Progenitor cell of endocrine pancreas (in vitro differentiated cells): ENCODE results near the gene KLF15. TPM values are rescaled to one million over a fixed set of nuclear protein-coding genes. Genes with fewer than 3 reads are reported as not detected.

ENCODE experiments used
- DNase-seq: peaks from one replicate; pipeline ENCODE4 v3.0.0; 2021; ENCODE audit warnings: low spot score; ENCODE audit not compliant: unreplicated experiment
- H3K27ac Mint-ChIP-seq: 2 replicates; pipeline ENCODE4 v1.8.0; 2021; ENCODE audit warnings: mild to moderate bottlenecking, moderate library complexity, mixed read lengths
- H3K27me3 Mint-ChIP-seq: 2 replicates; pipeline ENCODE4 v1.8.0; 2021; ENCODE audit warnings: mixed read lengths
- H3K36me3 Mint-ChIP-seq: 2 replicates; pipeline ENCODE4 v1.8.0; 2022; ENCODE audit warnings: mixed read lengths; ENCODE audit not compliant: insufficient read depth
- H3K4me1 Mint-ChIP-seq: 2 replicates; pipeline ENCODE4 v1.8.0; 2021; ENCODE audit warnings: low read depth, mixed read lengths
- H3K4me3 Mint-ChIP-seq: 2 replicates; pipeline ENCODE4 v1.8.0; 2021; ENCODE audit warnings: low read depth, mild to moderate bottlenecking, moderate library complexity, mixed read lengths
- H3K9me3 Mint-ChIP-seq: 2 replicates; pipeline ENCODE4 v1.8.0; 2021; ENCODE audit warnings: low read depth, mixed read lengths
- total RNA-seq: library from RNA; stranded (reverse); gene quantifications from 2 replicates; pipeline ENCODE4 v1.2.1, GENCODE V29; 2021
- TF ChIP-seq, protein P1 (sequence below): fragments of 200-600 bp; sonication (generic); IDR thresholded peaks from one replicate; pipeline ENCODE4 v1.5.0; 2021; ENCODE audit warnings: antibody characterized with exemption, mild to moderate bottlenecking; ENCODE audit not compliant: unreplicated experiment

KLF15 gene
- total RNA-seq, 1 donor from 2014 or later, result 17.7 TPM

DNA sequence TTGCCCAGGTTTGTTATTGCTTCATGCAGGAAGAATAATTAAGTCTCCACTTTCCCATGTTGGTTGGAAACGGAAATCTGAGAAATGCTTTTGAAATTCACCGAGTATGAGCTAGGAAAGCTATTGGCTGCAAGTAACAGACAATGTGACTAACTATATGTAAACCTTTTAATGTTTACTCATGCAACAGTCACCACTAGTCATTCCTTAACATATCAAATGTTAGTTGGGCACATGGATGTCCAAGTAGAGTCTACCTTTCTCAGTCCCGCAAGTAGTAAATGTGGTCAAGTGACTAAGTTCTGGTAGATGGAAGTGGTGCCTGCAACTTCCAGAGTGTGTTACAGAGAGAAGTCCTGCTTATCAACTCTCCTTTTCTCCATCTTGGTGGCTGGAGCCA is 52.5 kb downstream of the KLF15 start:
- no peaks in the 10 kb centered on the region for H3K4me1 Mint-ChIP-seq
- peaks cover 9% of the 10 kb centered on the region for H3K27me3 Mint-ChIP-seq
- TF ChIP-seq, protein P1, sequence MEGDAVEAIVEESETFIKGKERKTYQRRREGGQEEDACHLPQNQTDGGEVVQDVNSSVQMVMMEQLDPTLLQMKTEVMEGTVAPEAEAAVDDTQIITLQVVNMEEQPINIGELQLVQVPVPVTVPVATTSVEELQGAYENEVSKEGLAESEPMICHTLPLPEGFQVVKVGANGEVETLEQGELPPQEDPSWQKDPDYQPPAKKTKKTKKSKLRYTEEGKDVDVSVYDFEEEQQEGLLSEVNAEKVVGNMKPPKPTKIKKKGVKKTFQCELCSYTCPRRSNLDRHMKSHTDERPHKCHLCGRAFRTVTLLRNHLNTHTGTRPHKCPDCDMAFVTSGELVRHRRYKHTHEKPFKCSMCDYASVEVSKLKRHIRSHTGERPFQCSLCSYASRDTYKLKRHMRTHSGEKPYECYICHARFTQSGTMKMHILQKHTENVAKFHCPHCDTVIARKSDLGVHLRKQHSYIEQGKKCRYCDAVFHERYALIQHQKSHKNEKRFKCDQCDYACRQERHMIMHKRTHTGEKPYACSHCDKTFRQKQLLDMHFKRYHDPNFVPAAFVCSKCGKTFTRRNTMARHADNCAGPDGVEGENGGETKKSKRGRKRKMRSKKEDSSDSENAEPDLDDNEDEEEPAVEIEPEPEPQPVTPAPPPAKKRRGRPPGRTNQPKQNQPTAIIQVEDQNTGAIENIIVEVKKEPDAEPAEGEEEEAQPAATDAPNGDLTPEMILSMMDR, result no peak
- no peaks in the 10 kb centered on the region for H3K36me3 Mint-ChIP-seq
- no peak overlapping the region for H3K27ac Mint-ChIP-seq
- H3K4me3 Mint-ChIP-seq, result no peak overlapping the region
- DNase-seq, result no peak
- peaks cover 17% of the 10 kb centered on the region for H3K9me3 Mint-ChIP-seq

DNA sequence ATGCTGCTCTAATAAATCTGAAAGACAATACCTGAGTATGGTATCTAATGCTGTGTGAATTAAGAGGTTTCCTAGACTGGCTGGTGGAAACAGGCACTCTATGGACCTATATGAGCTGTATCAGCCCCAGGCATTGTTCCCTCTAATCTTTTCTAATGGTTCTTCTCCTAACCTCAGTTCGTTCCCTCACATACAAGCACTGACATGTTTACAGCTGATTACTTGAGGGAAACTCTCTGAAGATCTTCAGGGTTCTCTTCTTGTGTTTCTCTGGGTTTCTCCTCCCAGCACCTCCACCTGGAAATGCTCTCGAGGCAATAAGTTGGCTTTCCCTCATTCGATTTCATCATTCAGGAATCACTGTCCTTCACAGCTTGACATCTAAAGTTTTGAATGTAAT is 52.9 kb downstream of the KLF15 start:
- TF ChIP-seq, protein P1, result no peak
- DNase-seq, result no peak
- Mint-ChIP-seq H3K9me3 (peaks cover 17% of the 10 kb centered on the region), H3K4me3 (no peak overlapping the region), H3K27ac (no peak overlapping the region), H3K36me3 (no peaks in the 10 kb centered on the region), H3K27me3 (peaks cover 9% of the 10 kb centered on the region), H3K4me1 (no peaks in the 10 kb centered on the region)

DNA sequence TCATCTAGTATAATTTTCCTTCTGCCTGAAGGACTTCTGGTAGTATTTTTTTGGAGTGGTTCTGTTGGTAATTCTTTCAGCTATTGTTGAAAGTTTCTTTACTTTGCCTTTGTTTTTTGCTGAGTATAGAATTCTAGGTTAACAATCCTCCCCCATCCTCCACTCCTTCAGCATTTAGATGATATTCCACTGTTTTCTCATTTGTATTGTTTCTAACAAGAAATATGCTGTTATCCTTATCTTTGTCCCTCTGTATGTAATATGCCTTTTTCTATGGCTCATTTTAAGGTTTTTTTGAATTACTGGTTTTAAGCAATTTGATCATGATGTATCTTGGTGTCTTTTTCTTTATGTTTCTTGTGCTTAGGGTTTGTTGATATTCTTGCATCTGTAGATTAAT is 53.9 kb downstream of the KLF15 start:
- H3K27me3 Mint-ChIP-seq, result peaks cover 9% of the 10 kb centered on the region
- H3K4me3 Mint-ChIP-seq, result no peak overlapping the region
- no peaks in the 10 kb centered on the region for H3K4me1 Mint-ChIP-seq
- no peaks in the 10 kb centered on the region for H3K36me3 Mint-ChIP-seq
- no peak overlapping the region for H3K27ac Mint-ChIP-seq
- peaks cover 22% of the 10 kb centered on the region for H3K9me3 Mint-ChIP-seq
- TF ChIP-seq, protein P1, result no peak
- DNase-seq, result no peak

DNA sequence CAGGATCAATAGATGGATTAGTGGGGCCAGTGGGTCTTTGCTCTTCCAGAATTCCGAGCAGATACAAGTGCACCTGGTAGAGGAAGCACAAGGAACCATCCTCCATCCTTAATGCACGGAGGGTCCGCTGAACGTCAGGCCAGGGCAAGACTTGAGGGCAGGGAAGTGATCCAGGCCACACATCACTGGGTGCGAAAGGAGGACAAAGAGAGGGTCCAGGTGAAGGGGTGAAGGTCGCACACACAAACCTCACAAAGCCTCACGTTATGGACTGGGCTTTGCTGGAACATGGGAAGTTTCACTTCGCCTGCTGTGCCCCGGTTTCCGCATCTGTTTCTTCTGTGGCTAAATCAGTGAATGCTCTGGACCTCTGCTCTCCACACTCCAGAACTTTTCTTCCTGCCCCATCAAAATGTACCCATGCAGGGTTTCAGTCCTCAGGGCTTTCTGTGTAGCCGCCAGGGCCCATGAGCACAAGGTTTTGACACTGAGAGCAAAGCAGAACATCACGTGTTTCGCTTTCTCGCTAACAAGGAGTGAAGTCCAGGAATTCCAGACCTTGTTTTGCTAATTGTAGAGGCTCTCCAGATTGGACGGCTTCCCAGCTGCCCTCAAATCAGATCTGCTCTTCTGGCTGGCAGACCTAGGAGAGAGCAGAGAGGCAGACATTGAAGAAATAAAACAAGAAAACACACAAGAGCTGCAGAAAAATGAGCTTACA is 56.3 kb downstream of the KLF15 start:
- Mint-ChIP-seq H3K27me3 (peaks cover 9% of the 10 kb centered on the region), H3K36me3 (no peaks in the 10 kb centered on the region), H3K4me1 (no peaks in the 10 kb centered on the region), H3K9me3 (peaks cover 22% of the 10 kb centered on the region), H3K4me3 (no peak overlapping the region), H3K27ac (no peak overlapping the region)
- no peak for DNase-seq
- TF ChIP-seq, protein P1, result no peak

DNA sequence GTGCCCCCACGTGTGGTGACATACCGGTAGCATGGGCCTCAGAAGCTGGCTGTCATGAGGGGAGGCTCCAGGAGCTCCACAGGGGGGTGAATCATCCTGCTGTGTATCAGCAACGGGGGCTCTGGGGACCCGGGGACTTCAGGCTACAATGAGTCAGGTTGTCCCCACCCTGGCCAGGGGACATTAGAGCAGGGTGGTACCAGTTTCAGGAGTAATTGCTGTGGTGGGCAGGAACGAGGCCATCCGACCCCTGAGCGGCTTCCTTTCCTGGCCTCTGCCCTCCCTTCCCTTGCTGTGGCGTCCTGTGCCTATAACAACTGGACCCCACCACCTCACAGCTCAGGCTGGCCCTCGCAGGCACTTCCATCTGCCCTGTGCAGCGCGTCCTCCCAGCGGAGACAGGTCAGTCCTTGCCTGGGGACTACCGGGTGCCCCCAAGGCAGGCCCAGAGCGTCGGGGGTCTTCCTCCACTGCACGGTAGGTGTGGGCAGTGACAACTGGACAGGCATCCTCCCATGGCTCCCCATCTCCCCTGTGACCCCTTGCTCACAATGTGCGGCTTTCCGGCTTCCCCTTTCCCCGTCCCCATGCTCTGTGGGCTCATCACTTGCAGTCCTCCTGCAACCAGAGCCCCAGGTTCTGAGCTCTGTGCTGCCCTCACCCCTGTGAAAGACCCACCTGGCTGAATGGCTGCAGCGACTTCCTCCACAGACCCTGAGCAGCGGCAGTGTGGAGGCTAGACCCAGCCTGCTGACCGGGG is 57.0 kb downstream of the KLF15 start:
- TF ChIP-seq, protein P1, result no peak
- Mint-ChIP-seq H3K9me3 (peaks cover 22% of the 10 kb centered on the region), H3K36me3 (no peaks in the 10 kb centered on the region)

More for the DNA sequence above, 57.0 kb downstream of the KLF15 start:
- no peak for DNase-seq
- Mint-ChIP-seq H3K4me1 (no peaks in the 10 kb centered on the region), H3K4me3 (no peak overlapping the region), H3K27me3 (peaks cover 4% of the 10 kb centered on the region), H3K27ac (no peak overlapping the region)
